ENCODE data around the gene UBE2I.
"Not testable (repeated sequence)": the region's sequence is repeated elsewhere in the genome, so short reads cannot be mapped to it uniquely, and the experiment has no call there.

Gene UBE2I

DNA sequence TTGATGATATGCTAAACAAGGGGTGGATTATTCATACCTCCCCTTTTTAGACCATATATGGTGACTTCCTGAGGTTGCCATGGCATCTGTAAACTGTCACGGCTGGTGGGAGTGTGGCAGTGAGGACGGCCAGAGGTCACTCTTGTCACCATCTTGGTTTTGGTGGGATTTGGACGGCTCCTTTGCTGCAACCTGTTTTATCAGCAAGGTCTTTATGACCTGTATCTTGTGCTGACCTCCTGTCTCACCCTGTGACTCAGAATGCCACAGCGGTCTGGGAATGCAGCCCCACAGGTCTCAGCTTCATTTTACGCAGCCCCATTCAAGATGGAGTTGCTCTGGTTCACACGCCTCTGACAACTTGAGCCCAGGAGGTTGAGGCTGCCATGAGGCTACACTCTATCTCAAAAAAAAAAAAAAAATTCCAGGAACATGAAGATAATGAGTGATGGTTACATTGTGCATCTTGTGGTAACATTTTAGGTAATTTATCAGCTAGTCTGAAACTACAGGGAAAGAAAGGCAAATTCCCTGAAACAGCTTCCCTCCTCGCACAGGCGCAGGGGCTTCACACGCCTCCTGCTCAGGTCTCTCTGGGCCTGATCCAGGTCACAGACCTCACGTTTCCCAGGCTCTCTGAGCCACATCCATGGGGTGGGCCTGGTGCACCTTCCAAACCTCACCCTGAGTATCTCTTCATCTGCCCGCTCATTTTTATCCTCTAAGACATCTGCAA lies 15.3 kb upstream of the UBE2I start:
- DNase-seq (ENCODE audit: low read depth, low spot score), result no peak
- Histone ChIP-seq H3K27ac (no peak overlapping the region), H3K4me3 (no peak overlapping the region), H3K36me3 (ENCODE audit: insufficient read depth, low read length) (no peaks in the 10 kb centered on the region), H3K9me3 (ENCODE audit: low read depth, low read length) (no peaks in the 10 kb centered on the region), H3K9ac (ENCODE audit: insufficient read length) (no peak overlapping the region)
- TF ChIP-seq FOXP2 (optimal IDR thresholded peaks at IDR 0.05; ENCODE audit: control extremely low read depth, extremely low read length, insufficient read depth) (no peak), POLR2AphosphoS5 (IDR thresholded peaks at IDR 0.05; ENCODE audit: borderline replicate concordance, low read depth, low read length) (no peak), EZH2 (IDR thresholded peaks at IDR 0.05) (no peak)

DNA sequence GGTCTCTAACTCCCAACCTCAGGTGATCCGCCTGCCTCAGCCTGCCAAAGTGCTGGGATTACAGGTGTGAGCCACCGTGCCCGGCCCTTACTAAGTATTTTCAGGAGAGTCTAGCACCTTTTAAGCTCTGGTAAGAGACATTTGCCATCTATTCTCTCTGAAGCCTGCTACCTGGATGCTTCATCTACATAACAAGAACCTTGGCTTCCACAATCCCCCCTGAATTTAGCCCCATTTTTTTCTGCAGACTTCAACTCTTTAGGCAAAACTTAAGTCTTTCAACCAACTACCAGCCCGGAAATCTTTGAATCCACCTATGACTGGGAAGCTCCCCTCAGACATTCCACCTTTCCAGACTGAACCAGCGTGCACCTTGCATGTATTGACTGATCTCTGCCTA lies 14.0 kb upstream of the UBE2I start:
- no peak overlapping the region for H3K27ac ChIP-seq
- no peak overlapping the region for H3K9ac ChIP-seq (ENCODE audit: insufficient read length)
- H3K4me3 ChIP-seq, result no peak overlapping the region
- DNase-seq (ENCODE audit: low read depth, low spot score), result no peak
- TF ChIP-seq FOXP2 (optimal IDR thresholded peaks at IDR 0.05; ENCODE audit: control extremely low read depth, extremely low read length, insufficient read depth) (no peak), EZH2 (IDR thresholded peaks at IDR 0.05) (no peak), POLR2AphosphoS5 (IDR thresholded peaks at IDR 0.05; ENCODE audit: borderline replicate concordance, low read depth, low read length) (no peak)
- H3K36me3 ChIP-seq (ENCODE audit: insufficient read depth, low read length), result no peaks in the 10 kb centered on the region
- no peaks in the 10 kb centered on the region for H3K9me3 ChIP-seq (ENCODE audit: low read depth, low read length)

DNA sequence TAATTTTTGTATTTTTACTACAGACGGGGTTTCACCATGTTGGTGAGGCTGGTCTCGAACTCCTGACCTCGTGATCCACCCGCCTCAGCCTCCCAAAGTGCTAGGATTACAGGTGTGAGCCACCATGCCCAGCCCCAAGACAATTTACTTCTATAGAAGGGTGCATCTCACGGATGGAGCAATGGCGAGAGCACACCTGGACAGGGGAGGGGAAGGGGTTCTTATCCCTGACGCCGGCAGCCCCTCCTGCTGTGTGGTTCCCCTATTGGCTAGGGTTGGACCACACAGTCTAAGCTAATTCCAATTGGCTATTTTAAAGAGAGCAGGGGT lies 12.8 kb upstream of the UBE2I start:
- H3K9me3 ChIP-seq (ENCODE audit: low read depth, low read length); H3K9ac ChIP-seq (ENCODE audit: insufficient read length); H3K36me3 ChIP-seq (ENCODE audit: insufficient read depth, low read length); H3K4me3 ChIP-seq; H3K27ac ChIP-seq; DNase-seq (ENCODE audit: low read depth, low spot score): not testable (repeated sequence)

DNA sequence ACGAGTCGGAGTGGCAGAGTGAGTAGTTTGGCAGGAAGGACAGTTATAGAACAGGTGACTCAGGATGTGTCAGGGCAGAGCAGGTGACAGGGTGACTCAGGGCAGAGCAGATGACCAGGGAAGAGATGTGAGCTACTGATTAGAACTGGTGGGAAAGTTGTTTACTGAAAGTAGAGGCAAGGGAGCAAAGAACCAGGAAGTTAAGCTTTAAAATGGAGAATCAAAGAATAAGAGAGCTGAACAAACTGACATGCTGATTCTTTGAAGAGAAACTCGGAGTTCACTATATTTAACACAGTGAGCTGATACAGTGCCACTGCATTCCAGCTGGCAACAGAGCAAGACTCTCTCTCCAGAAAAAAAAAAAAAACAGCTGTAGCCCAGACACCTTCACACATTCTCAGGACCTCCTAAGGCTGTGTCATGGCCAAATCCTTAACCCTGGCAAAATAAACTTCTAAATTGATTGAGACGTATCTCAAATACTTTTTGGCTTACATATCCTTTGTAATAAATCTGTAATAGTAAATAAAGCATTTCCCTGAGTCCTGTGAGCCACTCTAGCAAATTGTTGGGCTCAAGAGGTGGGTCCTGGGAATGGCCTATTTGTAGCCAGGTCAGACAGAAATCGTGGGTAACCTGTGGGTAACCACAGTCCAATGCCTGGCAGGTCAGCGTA lies 12.3 kb upstream of the UBE2I start:
- no peak overlapping the region for H3K9ac ChIP-seq (ENCODE audit: insufficient read length)
- H3K9me3 ChIP-seq (ENCODE audit: low read depth, low read length), result no peaks in the 10 kb centered on the region
- TF ChIP-seq FOXP2 (optimal IDR thresholded peaks at IDR 0.05; ENCODE audit: control extremely low read depth, extremely low read length, insufficient read depth) (no peak), POLR2AphosphoS5 (IDR thresholded peaks at IDR 0.05; ENCODE audit: borderline replicate concordance, low read depth, low read length) (no peak), EZH2 (IDR thresholded peaks at IDR 0.05) (no peak)
- no peak overlapping the region for H3K27ac ChIP-seq
- no peak overlapping the region for H3K4me3 ChIP-seq
- no peaks in the 10 kb centered on the region for H3K36me3 ChIP-seq (ENCODE audit: insufficient read depth, low read length)
- no peak for DNase-seq (ENCODE audit: low read depth, low spot score)

DNA sequence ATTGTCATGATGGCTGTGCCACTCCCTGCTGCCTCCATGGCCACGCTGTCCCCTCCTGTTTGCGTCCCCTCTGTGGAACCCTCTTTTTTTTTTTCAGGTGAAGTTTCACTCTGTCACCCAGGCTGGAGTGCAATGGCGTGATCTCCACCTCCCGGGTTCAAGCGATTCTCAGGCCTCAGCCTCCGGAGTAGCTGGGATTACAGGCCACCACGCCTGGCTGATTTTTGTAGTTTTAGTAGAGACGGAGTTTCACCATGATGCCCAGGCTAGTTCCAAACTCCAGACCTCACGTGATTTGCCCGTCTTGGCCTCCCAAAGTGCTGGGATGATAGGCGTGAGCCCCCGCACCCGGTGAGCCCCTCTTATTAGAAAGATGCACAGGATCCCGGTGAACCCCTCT lies 11.0 kb upstream of the UBE2I start:
- Histone ChIP-seq H3K36me3 (ENCODE audit: insufficient read depth, low read length) (no peaks in the 10 kb centered on the region), H3K9me3 (ENCODE audit: low read depth, low read length) (no peaks in the 10 kb centered on the region), H3K4me3 (no peak overlapping the region), H3K9ac (ENCODE audit: insufficient read length) (no peak overlapping the region), H3K27ac (no peak overlapping the region)
- TF ChIP-seq EZH2 (IDR thresholded peaks at IDR 0.05) (no peak), POLR2AphosphoS5 (IDR thresholded peaks at IDR 0.05; ENCODE audit: borderline replicate concordance, low read depth, low read length) (no peak), FOXP2 (optimal IDR thresholded peaks at IDR 0.05; ENCODE audit: control extremely low read depth, extremely low read length, insufficient read depth) (no peak)
- no peak for DNase-seq (ENCODE audit: low read depth, low spot score)

DNA sequence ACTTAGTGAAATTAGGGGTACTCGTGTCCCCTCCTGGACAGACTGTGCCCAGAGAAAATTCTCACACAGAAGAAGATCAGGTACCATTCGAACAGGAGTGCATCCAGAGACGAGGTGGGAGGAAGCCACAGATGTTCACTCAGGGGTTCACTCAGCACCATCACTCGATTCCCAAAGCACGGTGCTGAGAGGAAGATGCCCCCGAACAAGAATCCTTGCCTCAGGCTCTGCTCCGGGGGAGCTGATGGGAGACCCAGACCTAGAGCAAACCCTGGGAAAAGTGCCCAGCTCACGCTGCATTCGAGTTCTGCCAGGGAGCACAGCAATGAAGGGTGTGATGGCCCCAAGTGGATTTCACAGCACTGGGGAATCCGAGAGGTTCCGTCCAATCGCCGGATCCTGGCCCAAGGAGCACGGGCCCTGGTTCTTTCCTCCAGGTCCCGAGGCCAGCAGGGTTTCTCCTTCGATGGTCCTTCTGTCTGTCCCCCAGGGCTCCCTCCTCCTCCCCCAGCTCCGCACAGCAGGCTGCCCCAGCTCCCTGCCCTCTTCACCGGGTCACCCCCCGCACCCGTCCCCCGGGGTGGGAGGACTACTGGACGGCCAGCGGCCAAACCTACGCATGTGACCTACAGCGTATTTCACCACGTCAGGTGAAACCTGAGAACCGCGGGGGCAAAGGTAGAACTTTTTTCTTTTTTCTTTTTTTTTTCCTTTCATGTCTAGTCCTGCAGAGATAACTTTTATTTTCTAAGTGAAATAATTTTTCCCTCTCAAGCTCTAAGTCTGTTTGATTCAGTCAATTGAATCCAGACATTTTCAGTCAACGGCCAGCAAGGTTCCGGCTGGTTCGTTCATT lies 10.2 kb upstream of the UBE2I start:
- TF ChIP-seq EZH2 (IDR thresholded peaks at IDR 0.05) (no peak), FOXP2 (optimal IDR thresholded peaks at IDR 0.05; ENCODE audit: control extremely low read depth, extremely low read length, insufficient read depth) (no peak), POLR2AphosphoS5 (IDR thresholded peaks at IDR 0.05; ENCODE audit: borderline replicate concordance, low read depth, low read length) (no peak)
- no peak overlapping the region for H3K27ac ChIP-seq
- no peak for DNase-seq (ENCODE audit: low read depth, low spot score)
- no peak overlapping the region for H3K9ac ChIP-seq (ENCODE audit: insufficient read length)
- H3K36me3 ChIP-seq (ENCODE audit: insufficient read depth, low read length), result no peaks in the 10 kb centered on the region
- no peaks in the 10 kb centered on the region for H3K9me3 ChIP-seq (ENCODE audit: low read depth, low read length)
- H3K4me3 ChIP-seq, result no peak overlapping the region

DNA sequence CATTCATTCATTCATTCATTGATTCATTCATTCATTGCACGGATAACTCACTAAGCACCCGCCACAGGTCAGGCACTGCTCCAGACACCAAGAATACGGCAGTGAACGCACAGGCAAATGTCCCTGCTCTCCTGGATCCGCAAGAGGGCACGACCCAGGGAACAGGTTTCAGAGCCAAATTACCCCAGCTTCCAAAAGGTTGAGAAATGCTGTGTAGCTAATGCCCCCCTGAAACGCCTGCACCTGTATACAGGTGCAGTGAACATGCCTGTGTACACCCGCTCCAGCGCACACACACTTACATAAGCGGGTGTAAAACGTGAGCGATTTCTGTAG lies 9.6 kb upstream of the UBE2I start:
- DNase-seq (ENCODE audit: low read depth, low spot score), result no peak
- no peak overlapping the region for H3K27ac ChIP-seq
- H3K36me3 ChIP-seq (ENCODE audit: insufficient read depth, low read length), result no peaks in the 10 kb centered on the region
- H3K4me3 ChIP-seq, result no peak overlapping the region
- no peaks in the 10 kb centered on the region for H3K9me3 ChIP-seq (ENCODE audit: low read depth, low read length)
- TF ChIP-seq FOXP2 (optimal IDR thresholded peaks at IDR 0.05; ENCODE audit: control extremely low read depth, extremely low read length, insufficient read depth) (no peak), POLR2AphosphoS5 (IDR thresholded peaks at IDR 0.05; ENCODE audit: borderline replicate concordance, low read depth, low read length) (no peak), EZH2 (IDR thresholded peaks at IDR 0.05) (no peak)
- H3K9ac ChIP-seq (ENCODE audit: insufficient read length), result no peak overlapping the region

DNA sequence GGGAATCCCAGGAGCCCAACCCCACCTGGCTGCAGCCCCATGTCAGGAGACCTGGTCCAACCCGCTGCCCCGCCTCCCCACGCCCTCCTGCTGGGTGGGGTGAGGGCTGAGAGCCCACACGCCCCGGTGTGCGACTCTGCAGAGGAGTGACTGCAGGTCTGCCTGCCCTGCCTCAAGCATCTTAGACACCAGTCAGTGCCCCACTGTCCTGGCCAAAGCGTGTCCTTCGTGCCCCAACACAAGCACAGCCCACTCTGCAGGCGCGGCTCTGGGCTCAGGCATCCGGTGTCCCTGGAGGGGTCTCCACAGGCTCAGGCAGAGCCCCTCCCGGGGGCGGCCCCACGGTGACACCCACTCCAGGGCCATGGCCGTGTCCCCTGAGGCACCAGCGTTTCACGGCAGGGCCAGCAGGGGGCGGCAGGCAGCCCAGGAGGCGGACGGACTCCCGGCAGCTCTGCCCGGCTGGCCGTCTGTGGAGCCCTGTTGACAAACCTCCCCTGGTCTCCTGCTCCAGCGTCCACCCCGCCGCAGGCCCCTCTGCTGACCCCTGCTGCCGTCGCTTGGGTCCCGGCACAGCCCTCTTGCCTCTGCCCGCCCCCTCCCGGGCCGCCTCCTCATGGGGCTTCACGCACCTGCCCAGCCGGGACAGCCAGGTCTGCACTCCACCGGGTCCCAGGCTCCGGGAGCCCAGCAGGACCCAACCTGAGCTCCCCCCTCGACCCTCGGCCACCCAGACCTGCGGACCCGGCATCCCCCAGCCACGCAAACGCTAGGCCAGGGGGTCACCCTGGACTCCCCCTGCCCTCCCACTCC lies 8.6 kb upstream of the UBE2I start:
- H3K9ac ChIP-seq (ENCODE audit: insufficient read length), result no peak overlapping the region
- no peak overlapping the region for H3K4me3 ChIP-seq

More for the DNA sequence above, 8.6 kb upstream of the UBE2I start:
- TF ChIP-seq EZH2 (IDR thresholded peaks at IDR 0.05) (no peak), FOXP2 (optimal IDR thresholded peaks at IDR 0.05; ENCODE audit: control extremely low read depth, extremely low read length, insufficient read depth) (no peak), POLR2AphosphoS5 (IDR thresholded peaks at IDR 0.05; ENCODE audit: borderline replicate concordance, low read depth, low read length) (no peak)
- Histone ChIP-seq H3K9me3 (ENCODE audit: low read depth, low read length) (no peaks in the 10 kb centered on the region), H3K36me3 (ENCODE audit: insufficient read depth, low read length) (no peaks in the 10 kb centered on the region), H3K27ac (no peak overlapping the region)
- no peak for DNase-seq (ENCODE audit: low read depth, low spot score)

Data from SK-N-MC (cell line).